HepG2 (cell line): ENCODE results near the gene CHN1. TPM values are rescaled to one million over a fixed set of nuclear protein-coding genes. Genes with fewer than 3 reads are reported as not detected.

Experiments
- ATF3 ChIP-seq: sonication (generic); formaldehyde crosslinking; IDR thresholded peaks from 2 replicates; pipeline ENCODE4 v1.4.0; 2020; ENCODE audit warnings: missing genetic modification reagents
- CC2D1A ChIP-seq: sonication (generic); formaldehyde crosslinking; IDR thresholded peaks from 2 replicates; pipeline ENCODE4 v1.8.1; 2023; ENCODE audit warnings: mild to moderate bottlenecking, missing genetic modification reagents
- GRHL1 ChIP-seq: sonication (generic); formaldehyde crosslinking; conservative IDR thresholded peaks from 2 replicates; pipeline ENCODE4 v1.8.0; 2022; ENCODE audit warnings: missing genetic modification reagents
- JUND ChIP-seq: sonication (generic); formaldehyde crosslinking; IDR thresholded peaks from 2 replicates; pipeline ENCODE4 v1.8.0; 2022; ENCODE audit warnings: mild to moderate bottlenecking, missing genetic modification reagents
- KDM5B ChIP-seq: sonication (generic); formaldehyde crosslinking; IDR thresholded peaks from 2 replicates; pipeline ENCODE4 v1.4.0; 2020; ENCODE audit warnings: missing genetic modification reagents, mild to moderate bottlenecking, borderline replicate concordance
- MTF2 ChIP-seq: sonication (generic); formaldehyde crosslinking; IDR thresholded peaks from 2 replicates; pipeline ENCODE4 v1.5.0; 2020; ENCODE audit warnings: missing genetic modification reagents, borderline replicate concordance
- NFE2L2 ChIP-seq: fragments of 150-350 bp; IDR thresholded peaks from 2 replicates; pipeline ENCODE4 v1.6.1; 2014; ENCODE audit warnings: low read length
- PATZ1 ChIP-seq: sonication (generic); formaldehyde crosslinking; IDR thresholded peaks from 2 replicates; pipeline ENCODE4 v1.4.0; 2020; ENCODE audit warnings: missing genetic modification reagents
- PCBP2 ChIP-seq: fragments of 200-400 bp; formaldehyde crosslinking; optimal IDR thresholded peaks from 2 replicates; pipeline ENCODE3; 2018; ENCODE audit warnings: low read length, low read depth; ENCODE audit not compliant: poor library complexity, severe bottlenecking
- PRDM15 ChIP-seq: sonication (generic); formaldehyde crosslinking; IDR thresholded peaks from 2 replicates; pipeline ENCODE4 v1.4.0; 2020; ENCODE audit warnings: missing genetic modification reagents
- SMC3 ChIP-seq: IDR thresholded peaks from 2 replicates; pipeline ENCODE4 v1.6.1; 2011; ENCODE audit warnings: low read length, improper control_type of control experiment
- SYNCRIP ChIP-seq: fragments of 200-400 bp; formaldehyde crosslinking; IDR thresholded peaks from 2 replicates; pipeline ENCODE4 v1.6.1; 2018; ENCODE audit warnings: mild to moderate bottlenecking, low read depth, low read length; ENCODE audit not compliant: insufficient read depth
- TSC22D2 ChIP-seq: sonication (generic); formaldehyde crosslinking; IDR thresholded peaks from 2 replicates; pipeline ENCODE4 v1.5.1; 2020; ENCODE audit warnings: missing genetic modification reagents, mild to moderate bottlenecking, borderline replicate concordance
- ZBTB39 ChIP-seq: sonication (generic); formaldehyde crosslinking; IDR thresholded peaks from 2 replicates; pipeline ENCODE4 v1.5.0; 2020; ENCODE audit warnings: missing genetic modification reagents
- ZMAT5 ChIP-seq: sonication (generic); formaldehyde crosslinking; IDR thresholded peaks from 2 replicates; pipeline ENCODE4 v1.5.0; 2020; ENCODE audit warnings: mild to moderate bottlenecking, low read depth, missing genetic modification reagents, borderline replicate concordance
- ZNF230 ChIP-seq: sonication (generic); formaldehyde crosslinking; IDR thresholded peaks from 2 replicates; pipeline ENCODE4 v1.4.0; 2020; ENCODE audit warnings: mild to moderate bottlenecking, missing genetic modification reagents
- ZNF260 ChIP-seq: sonication (generic); formaldehyde crosslinking; IDR thresholded peaks from 2 replicates; pipeline ENCODE4 v1.4.0; 2020; ENCODE audit warnings: missing genetic modification reagents, low read depth, mild to moderate bottlenecking, borderline replicate concordance
- ZNF335 ChIP-seq: sonication (generic); formaldehyde crosslinking; IDR thresholded peaks from 2 replicates; pipeline ENCODE4 v1.4.0; 2020; ENCODE audit warnings: missing genetic modification reagents
- ZNF441 ChIP-seq: sonication (generic); formaldehyde crosslinking; IDR thresholded peaks from 2 replicates; pipeline ENCODE4 v1.7.0; 2021; ENCODE audit warnings: missing genetic modification reagents, borderline replicate concordance
- ZNF768 ChIP-seq: sonication (generic); formaldehyde crosslinking; IDR thresholded peaks from 2 replicates; pipeline ENCODE4 v1.4.0; 2020; ENCODE audit warnings: missing genetic modification reagents
- polyA plus RNA-seq, 8 experiments: library from polyadenylated mRNA; depleted of rRNA in 3 of 8; stranded (reverse) in 7 of 8; unstranded in 1 of 8; fragments of >200 nt; fragmentation: Illumina TruSeq in 4 of 8; extraction: Trizol in 4 of 8; gene quantifications; 2 replicates each; pipeline versions ENCODE4 v1.2.1 to v1.2.3, GENCODE V29; 2011 to 2016; ENCODE audit warnings: low read depth in 4 of 8, missing spikeins in 1 of 8, mixed read lengths in 1 of 8; ENCODE audit not compliant: insufficient read depth in 1 of 8
- total RNA-seq, 5 experiments: library from RNA; depleted of rRNA; stranded (reverse); fragments of >200 nt; fragmentation: Illumina TruSeq; extraction: Trizol; gene quantifications; 2 replicates each; pipeline ENCODE4 v1.2.3, GENCODE V29; 2016; ENCODE audit warnings: low read depth in 1 of 5

The CHN1 gene
- total and polyA plus RNA-seq, 2 of the 13 experiments (the other 11 are each of a cell fraction or from before 2014, with no cell fraction given) = 2.8 to 3.5 TPM

- no peak for TF ChIP-seq PATZ1
- TF ChIP-seq ZNF441 (CRISPR knock-in tag) = no peak
- TF ChIP-seq KDM5B = no peak
- no peak for TF ChIP-seq ZNF335 (CRISPR knock-in tag)
- TF ChIP-seq ZNF230 (CRISPR knock-in tag) = no peak
- no peak for TF ChIP-seq NFE2L2
- TF ChIP-seq ZNF260 (CRISPR knock-in tag) = no peak
- no peak for TF ChIP-seq CC2D1A (CRISPR knock-in tag)
- TF ChIP-seq SYNCRIP = no peak
- TF ChIP-seq GRHL1 (CRISPR knock-in tag) = no peak
- TF ChIP-seq ZNF768 (CRISPR knock-in tag) = no peak
- TF ChIP-seq MTF2 (CRISPR knock-in tag) = no peak
- no peak for TF ChIP-seq ATF3
- TF ChIP-seq JUND (CRISPR knock-in tag) = no peak
- no peak for TF ChIP-seq TSC22D2 (CRISPR knock-in tag)
- TF ChIP-seq SMC3 = peak; percentile 40; the same call in 1 of the 2 replicates
- TF ChIP-seq PCBP2 = no peak
- TF ChIP-seq PRDM15 (CRISPR knock-in tag) = no peak
- no peak for TF ChIP-seq ZMAT5 (CRISPR knock-in tag)
- TF ChIP-seq ZBTB39 (CRISPR knock-in tag) = no peak
Observed at GRCh38 chr2:175036582-175037018, 31.4 kb upstream of the CHN1 start (continued).
